Fibroblast of lung (primary cell): ENCODE data around the gene COA1. TPM values are rescaled to one million over a fixed set of nuclear protein-coding genes. Genes with fewer than 3 reads are reported as not detected.

ENCODE experiments used
- DNase-seq, 2 donors: peaks; one replicate each; pipeline versions ENCODE4 v3.0.0 to v3.0.0-alpha.2; 2010; ENCODE audit warnings: low read depth in 2 of 2
- H2AFZ ChIP-seq: 2 replicates; pipeline ENCODE4 v1.5.1; 2012; ENCODE audit warnings: low read length, control low read depth, inconsistent platforms
- H3K27ac ChIP-seq: 2 replicates; pipeline ENCODE4 v1.5.1; 2011; ENCODE audit warnings: low read length, control low read depth; ENCODE audit not compliant: insufficient read depth
- H3K27me3 ChIP-seq: 2 replicates; pipeline ENCODE4 v1.5.1; 2011; ENCODE audit warnings: mild to moderate bottlenecking, low read length; ENCODE audit not compliant: control insufficient read depth, insufficient read depth
- H3K36me3 ChIP-seq: 2 replicates; pipeline ENCODE4 v1.5.1; 2011; ENCODE audit warnings: low read length; ENCODE audit not compliant: control insufficient read depth, insufficient read depth
- H3K4me1 ChIP-seq: 2 replicates; pipeline ENCODE4 v1.5.1; 2011; ENCODE audit warnings: low read length; ENCODE audit not compliant: control insufficient read depth, insufficient read depth; ENCODE audit errors: extremely low read depth
- H3K4me2 ChIP-seq: 2 replicates; pipeline ENCODE4 v1.5.1; 2011; ENCODE audit warnings: low read length, control low read depth; ENCODE audit not compliant: insufficient read depth; ENCODE audit errors: extremely low read depth
- H3K4me3 ChIP-seq, 4 experiments: fragments of 200-600 bp in 1 of 4; sonication (generic) in 1 of 4; replicated peaks in 1 of 4; 2 replicates each; pipeline ENCODE4 v1.5.1; 2011 to 2016; ENCODE audit warnings: low read length in 4 of 4, low read depth in 3 of 4, mild to moderate bottlenecking in 3 of 4, control low read depth in 2 of 4, inconsistent platforms in 1 of 4, mixed read lengths in 1 of 4; ENCODE audit not compliant: insufficient read depth in 1 of 4; ENCODE audit errors: control extremely low read depth in 1 of 4
- H3K79me2 ChIP-seq: 2 replicates; pipeline ENCODE4 v1.5.1; 2012; ENCODE audit warnings: mild to moderate bottlenecking, low read length, inconsistent platforms; ENCODE audit not compliant: control insufficient read depth, insufficient read depth
- H3K9ac ChIP-seq: 2 replicates; pipeline ENCODE4 v1.5.1; 2011; ENCODE audit warnings: mild to moderate bottlenecking, low read length, control low read depth; ENCODE audit not compliant: insufficient read depth
- H3K9me3 ChIP-seq: 2 replicates; pipeline ENCODE4 v1.5.1; 2012; ENCODE audit warnings: low read depth, low read length; ENCODE audit not compliant: control insufficient read depth, insufficient read depth
- H4K20me1 ChIP-seq: 2 replicates; pipeline ENCODE4 v1.5.1; 2011; ENCODE audit warnings: low read length; ENCODE audit not compliant: control insufficient read depth, insufficient read depth; ENCODE audit errors: extremely low read depth
- CTCF ChIP-seq, 2 donors: IDR thresholded peaks in 1 of 2; conservative IDR thresholded peaks in 1 of 2; 1 replicate in 1 of 2; 2 replicates in 1 of 2; pipeline ENCODE4 v1.5.1; 2011 to 2012; ENCODE audit warnings: low read length in 2 of 2, control low read depth in 1 of 2, inconsistent platforms in 1 of 2, low read depth in 1 of 2, mild to moderate bottlenecking in 1 of 2
- EZH2 ChIP-seq: IDR thresholded peaks from 2 replicates; pipeline ENCODE4 v1.5.1; 2012; ENCODE audit warnings: low read length, control low read depth, mild to moderate bottlenecking; ENCODE audit errors: missing control alignments
- polyA plus RNA-seq, 2 donors: library from polyadenylated mRNA; depleted of rRNA in 1 of 2; stranded (reverse) in 1 of 2; unstranded in 1 of 2; fragments of >200 nt; gene quantifications; 2 replicates each; pipeline ENCODE4 v1.2.1, GENCODE V29; 2011 to 2012; ENCODE audit warnings: missing spikeins in 1 of 2
- total RNA-seq: library from RNA; depleted of rRNA; stranded (reverse); fragments of >200 nt; gene quantifications from 2 replicates; pipeline ENCODE4 v1.2.1, GENCODE V29; 2014

COA1 gene
- total and polyA plus RNA-seq, 2 donors (not counting 1 experiment from before 2014, with no cell fraction given) = 28.8 to 39.6 TPM

- H3K9ac ChIP-seq = peak overlapping the region; percentile 69
- H2AFZ ChIP-seq = peak overlapping the region; percentile 98
- H3K27me3 ChIP-seq = no peaks in the 10 kb centered on the region
- no peaks in the 10 kb centered on the region for H3K36me3 ChIP-seq
- no peaks in the 10 kb centered on the region for H4K20me1 ChIP-seq
- peak overlapping the region; percentile 70 for H3K27ac ChIP-seq
- peak overlapping the region; percentile 88 for H3K4me2 ChIP-seq
- H3K79me2 ChIP-seq = peaks cover 28% of the 10 kb centered on the region
- no peaks in the 10 kb centered on the region for H3K9me3 ChIP-seq
- H3K4me3 ChIP-seq = peak overlapping the region; percentile 76 to 97 (median 86)
- TF ChIP-seq EZH2 (no peak), CTCF (conservative IDR thresholded peaks at IDR 0.05 in 1 of 2, IDR thresholded peaks at IDR 0.05 in 1 of 2; ENCODE audit: low read depth in 1 of 2, low read length in 2 of 2) (no peak)
- no peak for DNase-seq
- peaks cover 2% of the 10 kb centered on the region for H3K4me1 ChIP-seq
Measured at GRCh38 chr7:43729924-43730248, 563 bp upstream of the COA1 start.

GRCh38 chr7:43727494-43727893, 1.8 kb downstream of the COA1 start:
- no peaks in the 10 kb centered on the region for H3K27me3 ChIP-seq
- H3K27ac ChIP-seq = no peak overlapping the region
- peaks cover 2% of the 10 kb centered on the region for H3K4me1 ChIP-seq
- H3K9me3 ChIP-seq = no peaks in the 10 kb centered on the region
- H3K4me3 ChIP-seq = no peak overlapping the region
- no peak overlapping the region for H2AFZ ChIP-seq
- H3K36me3 ChIP-seq = no peaks in the 10 kb centered on the region
- H3K4me2 ChIP-seq = peak overlapping the region; percentile 25
- no peak for DNase-seq
- H3K79me2 ChIP-seq = peaks cover 34% of the 10 kb centered on the region
- H3K9ac ChIP-seq = no peak overlapping the region
- no peak for TF ChIP-seq CTCF (conservative IDR thresholded peaks at IDR 0.05 in 1 of 2, IDR thresholded peaks at IDR 0.05 in 1 of 2; ENCODE audit: low read depth in 1 of 2, low read length in 2 of 2)
- TF ChIP-seq EZH2 = no peak
- H4K20me1 ChIP-seq = no peaks in the 10 kb centered on the region

- H3K27me3 ChIP-seq = no peaks in the 10 kb centered on the region
- no peaks in the 10 kb centered on the region for H4K20me1 ChIP-seq
- peaks cover 36% of the 10 kb centered on the region for H3K79me2 ChIP-seq
- H3K9ac ChIP-seq = no peak overlapping the region
- H2AFZ ChIP-seq = no peak overlapping the region
- H3K4me1 ChIP-seq = peaks cover 2% of the 10 kb centered on the region
- TF ChIP-seq EZH2 = no peak
- no peak for TF ChIP-seq CTCF (conservative IDR thresholded peaks at IDR 0.05 in 1 of 2, IDR thresholded peaks at IDR 0.05 in 1 of 2; ENCODE audit: low read depth in 1 of 2, low read length in 2 of 2)
- H3K4me2 ChIP-seq = peak overlapping the region; percentile 25
- H3K27ac ChIP-seq = no peak overlapping the region
- no peaks in the 10 kb centered on the region for H3K36me3 ChIP-seq
- DNase-seq = no peak
- no peaks in the 10 kb centered on the region for H3K9me3 ChIP-seq
- H3K4me3 ChIP-seq = no peak overlapping the region
Measured at GRCh38 chr7:43727003-43727402, 2.3 kb downstream of the COA1 start.
